Measurements from ENCODE around the gene PAN3.

PAN3 gene

GRCh38 chr13:28338742-28339141 lies 200.4 kb downstream of the PAN3 start:
- no peak for DNase-seq (ENCODE audit: low read depth)

- DNase-seq (ENCODE audit: low read depth) = no peak
These were observed 201.1 kb downstream of the PAN3 start for GRCh38 chr13:28339419-28339818.

- no peak for DNase-seq (ENCODE audit: low read depth)
These were observed 202.0 kb downstream of the PAN3 start for GRCh38 chr13:28340272-28340793.

- DNase-seq (ENCODE audit: low read depth) = no peak
These were observed 203.9 kb downstream of the PAN3 start for GRCh38 chr13:28342251-28342650.

- no peak for DNase-seq (ENCODE audit: low read depth)
These were observed 205.8 kb downstream of the PAN3 start for GRCh38 chr13:28344163-28344562.

Measured in activated T-helper 9 cell treated with anti-CD3 and anti-CD28 coated beads, Interleukin-2, amount 50 U/mL, for 16 hours (primary cell).